ENCODE data around the gene SAP30BP.

SAP30BP gene

DNA sequence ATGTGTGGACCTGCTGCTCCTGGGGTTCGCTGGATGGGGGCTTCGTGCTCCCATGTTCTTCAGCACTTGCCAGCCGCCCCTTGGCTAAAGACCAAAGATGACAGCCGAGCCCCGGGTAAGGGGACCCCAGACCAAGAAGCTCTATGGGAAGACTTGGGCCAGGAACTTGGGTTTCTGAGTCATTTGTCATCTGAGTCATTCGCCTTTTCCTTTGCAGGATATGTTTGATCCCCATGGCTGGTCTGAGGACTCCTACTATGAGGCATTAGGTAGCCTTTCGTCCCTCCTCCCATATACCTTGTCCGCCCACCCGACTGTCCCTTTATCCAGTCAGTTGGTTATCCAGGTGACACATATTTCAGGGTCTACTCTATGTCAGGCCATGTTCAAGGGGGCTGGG is 36.5 kb downstream of the SAP30BP start:
- WGBS = 96% methylated on average over 9 of the region's 9 CpGs
- Histone ChIP-seq H3K4me3 (ENCODE audit: insufficient read depth in 1 of 2, low read depth in 1 of 2, low read length in 2 of 2) (no peak overlapping the region), H2BK120ac (ENCODE audit: low read depth, low read length) (no peak overlapping the region), H3K4me2 (ENCODE audit: low read length, poor library complexity, severe bottlenecking) (no peak overlapping the region), H3K23ac (ENCODE audit: low read length in 2 of 2) (no peak overlapping the region), H3K27me3 (ENCODE audit: control insufficient read depth in 1 of 2, insufficient read depth in 1 of 2, low read length in 2 of 2) (no peaks in the 10 kb centered on the region), H2AK5ac (ENCODE audit: low read length, severe bottlenecking) (peak overlapping the region; percentile 65), H3K4ac (ENCODE audit: low read depth in 1 of 2, low read length in 2 of 2) (no peak overlapping the region), H3K14ac (ENCODE audit: low read length in 2 of 2) (no peak overlapping the region), H2BK15ac (ENCODE audit: low read depth, poor library complexity, severe bottlenecking) (peak overlapping the region; percentile 12), H3K79me1 (replicated peaks; ENCODE audit: low read length, poor library complexity, severe bottlenecking) (peaks cover 33% of the 10 kb centered on the region), H3K9me3 (ENCODE audit: control insufficient read depth, low read length) (no peaks in the 10 kb centered on the region), H2BK12ac (ENCODE audit: low read length in 2 of 2) (no peak overlapping the region), H4K91ac (ENCODE audit: low read length) (no peak overlapping the region), H3K36me3 (ENCODE audit: control insufficient read depth in 1 of 2, insufficient read depth in 2 of 2, low read depth in 1 of 2, low read length in 2 of 2) (peaks cover 73 to 97% of the 10 kb centered on the region in 2 experiments), H2AFZ (ENCODE audit: low read depth, low read length) (no peak overlapping the region), H3K27ac (ENCODE audit: low read length, poor library complexity, severe bottlenecking) (no peak overlapping the region), H3K4me1 (ENCODE audit: control insufficient read depth, insufficient read depth, low read depth, low read length) (peaks cover 52% of the 10 kb centered on the region), H3K18ac (ENCODE audit: low read depth in 1 of 2, low read length in 2 of 2) (no peak overlapping the region), H2BK5ac (ENCODE audit: low read depth, low read length, poor library complexity, severe bottlenecking) (no peak overlapping the region), H4K8ac (ENCODE audit: low read length) (no peak overlapping the region), H3K9ac (ENCODE audit: low read length) (no peak overlapping the region)
- no peak for DNase-seq

DNA sequence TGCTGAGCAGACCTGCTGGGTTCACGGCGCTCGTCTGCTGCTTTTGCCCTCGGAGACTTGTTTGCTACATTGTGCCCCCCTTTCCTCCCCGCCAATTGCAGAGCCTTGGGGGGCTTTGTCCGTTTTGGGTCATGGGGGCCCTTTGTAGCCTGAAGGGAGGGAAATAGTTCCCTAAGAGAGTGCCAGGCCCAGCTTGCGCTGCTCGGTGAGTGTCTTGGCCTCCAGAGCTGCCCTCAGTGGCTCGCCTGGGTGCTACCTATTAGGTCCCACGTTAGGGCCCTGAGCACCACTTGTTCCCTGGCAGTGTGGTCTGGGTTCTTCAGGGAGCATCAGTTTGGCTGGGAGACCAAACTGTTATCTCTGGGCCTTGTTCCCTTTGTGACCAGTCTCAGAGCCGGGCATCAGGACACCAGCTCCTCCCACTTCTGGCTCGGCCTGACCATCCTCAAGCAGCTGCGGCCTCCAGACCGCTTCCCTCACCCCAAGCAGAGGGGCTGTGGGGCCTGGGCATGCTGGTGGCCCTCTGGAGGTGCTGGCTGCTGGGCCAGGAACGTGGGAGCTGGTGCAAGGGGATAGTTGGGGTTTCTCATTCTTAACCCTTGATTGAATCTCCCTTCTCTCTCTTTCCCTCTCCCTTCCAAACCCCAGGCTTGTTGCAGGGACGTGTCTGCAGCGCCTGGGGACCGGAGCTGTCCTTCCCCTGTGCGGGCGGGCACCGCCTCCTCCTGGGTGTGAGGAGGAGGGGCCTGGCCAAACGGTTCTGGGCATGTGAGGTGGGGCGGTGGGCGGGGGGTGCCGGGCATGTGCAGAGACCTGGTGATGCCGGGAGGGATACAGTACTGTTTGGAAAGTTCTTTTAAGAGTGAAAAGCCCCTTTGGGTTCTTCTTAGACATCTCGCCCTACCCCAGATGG is 38.1 kb downstream of the SAP30BP start:
- peaks cover 44% of the 10 kb centered on the region for H3K4me1 ChIP-seq (ENCODE audit: control insufficient read depth, insufficient read depth, low read depth, low read length)
- H2AK5ac ChIP-seq (ENCODE audit: low read length, severe bottlenecking) = peak overlapping the region; percentile 55
- H2BK15ac ChIP-seq (ENCODE audit: low read depth, poor library complexity, severe bottlenecking) = no peak overlapping the region
- peak overlapping the region; percentile 14 for H2BK5ac ChIP-seq (ENCODE audit: low read depth, low read length, poor library complexity, severe bottlenecking)
- no peaks in the 10 kb centered on the region for H3K27me3 ChIP-seq (ENCODE audit: control insufficient read depth in 1 of 2, insufficient read depth in 1 of 2, low read length in 2 of 2)
- 95% methylated on average over 26 of the region's 27 CpGs for WGBS
- H2BK120ac ChIP-seq (ENCODE audit: low read depth, low read length) = no peak overlapping the region
- DNase-seq = no peak
- H3K4ac ChIP-seq (ENCODE audit: low read depth in 1 of 2, low read length in 2 of 2) = no peak overlapping the region
- H3K27ac ChIP-seq (ENCODE audit: low read length, poor library complexity, severe bottlenecking) = no peak overlapping the region
- H3K18ac ChIP-seq (ENCODE audit: low read depth in 1 of 2, low read length in 2 of 2) = no peak overlapping the region
- no peak overlapping the region for H3K14ac ChIP-seq (ENCODE audit: low read length in 2 of 2)
- no peak overlapping the region for H2AFZ ChIP-seq (ENCODE audit: low read depth, low read length)
- H3K4me2 ChIP-seq (ENCODE audit: low read length, poor library complexity, severe bottlenecking) = no peak overlapping the region
- no peak overlapping the region for H4K91ac ChIP-seq (ENCODE audit: low read length)
- no peak overlapping the region for H3K9ac ChIP-seq (ENCODE audit: low read length)
- peaks cover 73 to 86% of the 10 kb centered on the region in 2 experiments for H3K36me3 ChIP-seq (ENCODE audit: control insufficient read depth in 1 of 2, insufficient read depth in 2 of 2, low read depth in 1 of 2, low read length in 2 of 2)
- H2BK12ac ChIP-seq (ENCODE audit: low read length in 2 of 2) = no peak overlapping the region
- H4K8ac ChIP-seq (ENCODE audit: low read length) = peak overlapping the region; percentile 22
- peaks cover 33% of the 10 kb centered on the region for H3K79me1 ChIP-seq (replicated peaks; ENCODE audit: low read length, poor library complexity, severe bottlenecking)
- no peak overlapping the region for H3K4me3 ChIP-seq (ENCODE audit: insufficient read depth in 1 of 2, low read depth in 1 of 2, low read length in 2 of 2)
- no peaks in the 10 kb centered on the region for H3K9me3 ChIP-seq (ENCODE audit: control insufficient read depth, low read length)
- H3K23ac ChIP-seq (ENCODE audit: low read length in 2 of 2) = no peak overlapping the region

DNA sequence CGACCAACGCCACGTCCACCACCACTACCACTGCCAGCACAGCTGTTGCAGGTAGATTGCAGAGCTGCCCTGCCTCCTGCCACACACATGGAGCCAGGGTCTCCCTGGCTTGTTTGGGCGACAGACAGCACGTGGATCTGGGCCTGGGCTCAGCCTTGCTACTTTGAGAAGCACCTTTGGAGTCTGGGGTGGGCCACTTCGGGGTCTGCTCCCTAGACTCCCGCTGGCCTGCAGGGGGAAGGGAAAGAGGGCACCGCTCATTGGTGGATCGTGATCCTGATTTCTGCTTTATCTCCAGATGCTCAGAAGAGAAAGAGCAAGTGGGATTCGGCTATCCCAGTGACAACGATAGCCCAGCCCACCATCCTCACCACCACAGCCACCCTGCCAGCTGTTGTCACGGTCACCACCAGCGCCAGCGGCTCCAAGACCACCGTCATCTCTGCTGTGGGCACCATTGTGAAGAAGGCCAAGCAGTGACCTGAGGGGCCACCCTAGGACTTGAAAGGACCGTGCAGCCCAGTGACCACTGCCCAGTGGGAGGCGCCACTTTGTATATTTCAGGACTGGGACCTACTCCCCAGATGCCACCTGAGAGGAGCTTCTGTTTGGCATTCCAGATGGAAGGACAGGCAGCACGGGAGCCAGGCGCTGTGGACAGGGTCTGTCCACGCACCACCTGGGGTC is 39.0 kb downstream of the SAP30BP start:
- Histone ChIP-seq H4K8ac (ENCODE audit: low read length) (no peak overlapping the region), H3K4me3 (ENCODE audit: insufficient read depth in 1 of 2, low read depth in 1 of 2, low read length in 2 of 2) (no peak overlapping the region), H3K4ac (ENCODE audit: low read depth in 1 of 2, low read length in 2 of 2) (no peak overlapping the region), H3K18ac (ENCODE audit: low read depth in 1 of 2, low read length in 2 of 2) (no peak overlapping the region), H3K27ac (ENCODE audit: low read length, poor library complexity, severe bottlenecking) (peak overlapping the region; percentile 75), H3K4me2 (ENCODE audit: low read length, poor library complexity, severe bottlenecking) (no peak overlapping the region), H3K4me1 (ENCODE audit: control insufficient read depth, insufficient read depth, low read depth, low read length) (peaks cover 37% of the 10 kb centered on the region), H3K14ac (ENCODE audit: low read length in 2 of 2) (no peak overlapping the region), H2AK5ac (ENCODE audit: low read length, severe bottlenecking) (peak overlapping the region; percentile 75), H2AFZ (ENCODE audit: low read depth, low read length) (no peak overlapping the region), H3K9ac (ENCODE audit: low read length) (no peak overlapping the region), H3K9me3 (ENCODE audit: control insufficient read depth, low read length) (no peaks in the 10 kb centered on the region), H2BK120ac (ENCODE audit: low read depth, low read length) (no peak overlapping the region), H3K79me1 (replicated peaks; ENCODE audit: low read length, poor library complexity, severe bottlenecking) (peaks cover 33% of the 10 kb centered on the region), H2BK5ac (ENCODE audit: low read depth, low read length, poor library complexity, severe bottlenecking) (no peak overlapping the region), H4K91ac (ENCODE audit: low read length) (no peak overlapping the region), H3K23ac (ENCODE audit: low read length in 2 of 2) (no peak overlapping the region), H2BK12ac (ENCODE audit: low read length in 2 of 2) (no peak overlapping the region), H3K27me3 (ENCODE audit: control insufficient read depth in 1 of 2, insufficient read depth in 1 of 2, low read length in 2 of 2) (no peaks in the 10 kb centered on the region), H3K36me3 (ENCODE audit: control insufficient read depth in 1 of 2, insufficient read depth in 2 of 2, low read depth in 1 of 2, low read length in 2 of 2) (peaks cover 68 to 76% of the 10 kb centered on the region in 2 experiments), H2BK15ac (ENCODE audit: low read depth, poor library complexity, severe bottlenecking) (no peak overlapping the region)
- 95% methylated on average over 19 of the region's 20 CpGs for WGBS
- no peak for DNase-seq

DNA sequence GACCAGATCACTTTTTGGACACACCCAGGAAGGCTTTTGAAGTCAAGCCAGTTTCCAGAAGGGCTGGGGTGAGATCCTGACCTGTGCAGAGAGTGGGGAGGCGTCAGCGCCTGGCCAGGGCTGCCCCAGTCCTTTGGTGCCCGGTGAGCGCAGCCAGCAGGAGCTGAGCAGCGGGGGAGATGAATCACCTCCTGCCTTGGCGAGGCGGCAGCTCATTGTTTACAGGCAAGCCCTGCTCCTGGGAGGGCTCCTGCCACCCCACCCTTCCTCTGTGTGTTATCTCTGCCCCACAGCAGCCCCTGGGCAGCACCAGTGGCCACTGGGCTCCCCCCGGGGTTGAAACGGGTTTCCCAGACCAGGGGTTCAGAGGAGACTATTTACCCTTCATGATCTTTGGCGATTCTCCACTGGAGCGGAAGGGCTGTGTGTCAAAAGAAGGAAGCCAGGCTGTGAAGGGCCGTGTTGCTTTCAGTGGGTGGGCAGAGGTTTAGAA is 40.0 kb downstream of the SAP30BP start:
- peak overlapping the region; percentile 96 for H2AK5ac ChIP-seq (ENCODE audit: low read length, severe bottlenecking)
- no peak overlapping the region for H2BK12ac ChIP-seq (ENCODE audit: low read length in 2 of 2)
- no peak overlapping the region for H2BK120ac ChIP-seq (ENCODE audit: low read depth, low read length)
- H2AFZ ChIP-seq (ENCODE audit: low read depth, low read length) = no peak overlapping the region
- H3K4ac ChIP-seq (ENCODE audit: low read depth in 1 of 2, low read length in 2 of 2) = no peak overlapping the region
- no peak overlapping the region for H3K23ac ChIP-seq (ENCODE audit: low read length in 2 of 2)
- no peak overlapping the region for H2BK15ac ChIP-seq (ENCODE audit: low read depth, poor library complexity, severe bottlenecking)
- H3K14ac ChIP-seq (ENCODE audit: low read length in 2 of 2) = no peak overlapping the region
- no peaks in the 10 kb centered on the region for H3K27me3 ChIP-seq (ENCODE audit: control insufficient read depth in 1 of 2, insufficient read depth in 1 of 2, low read length in 2 of 2)
- H3K18ac ChIP-seq (ENCODE audit: low read depth in 1 of 2, low read length in 2 of 2) = no peak overlapping the region
- peaks cover 30% of the 10 kb centered on the region for H3K4me1 ChIP-seq (ENCODE audit: control insufficient read depth, insufficient read depth, low read depth, low read length)
- WGBS = 91% methylated on average over 12 of the region's 12 CpGs
- H3K9me3 ChIP-seq (ENCODE audit: control insufficient read depth, low read length) = no peaks in the 10 kb centered on the region
- peaks cover 63 to 67% of the 10 kb centered on the region in 2 experiments for H3K36me3 ChIP-seq (ENCODE audit: control insufficient read depth in 1 of 2, insufficient read depth in 2 of 2, low read depth in 1 of 2, low read length in 2 of 2)
- no peak overlapping the region for H4K91ac ChIP-seq (ENCODE audit: low read length)
- no peak overlapping the region for H3K4me3 ChIP-seq (ENCODE audit: insufficient read depth in 1 of 2, low read depth in 1 of 2, low read length in 2 of 2)
- H3K9ac ChIP-seq (ENCODE audit: low read length) = no peak overlapping the region
- H3K4me2 ChIP-seq (ENCODE audit: low read length, poor library complexity, severe bottlenecking) = peak overlapping the region; percentile 21
- peak overlapping the region; percentile 80 for H2BK5ac ChIP-seq (ENCODE audit: low read depth, low read length, poor library complexity, severe bottlenecking)
- DNase-seq = no peak
- peaks cover 33% of the 10 kb centered on the region for H3K79me1 ChIP-seq (replicated peaks; ENCODE audit: low read length, poor library complexity, severe bottlenecking)
- peak overlapping the region; percentile 75 for H3K27ac ChIP-seq (ENCODE audit: low read length, poor library complexity, severe bottlenecking)
- H4K8ac ChIP-seq (ENCODE audit: low read length) = no peak overlapping the region

Data from mesenchymal stem cell (in vitro differentiated cells and primary cell).